Measurements from ENCODE around the gene KRT1. TPM values are rescaled to one million over a fixed set of nuclear protein-coding genes. Genes with fewer than 3 reads are reported as not detected.

The KRT1 gene
- total RNA-seq, 1 donor from 2014 or later = not detected

DNA sequence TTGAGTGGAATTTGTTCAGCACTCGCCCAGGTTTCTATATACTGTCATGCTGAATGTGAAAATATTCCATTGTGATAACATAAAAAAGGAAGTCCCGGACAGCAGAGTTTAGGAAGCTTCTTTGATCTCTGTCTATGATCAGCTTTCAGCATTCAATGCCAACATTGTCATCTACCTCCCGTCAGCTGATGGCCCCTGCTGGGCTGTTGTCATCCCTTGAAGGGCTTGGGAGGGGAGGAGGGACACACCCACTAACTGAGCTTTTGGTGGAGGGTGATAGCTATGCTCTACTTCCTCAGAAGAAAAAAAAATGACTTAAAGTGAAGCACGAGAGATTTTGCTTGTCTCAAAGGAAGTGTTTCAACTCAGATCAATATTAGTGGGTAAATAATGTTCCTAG, 27.8 kb upstream of the KRT1 start:
- TF ChIP-seq, protein P1, sequence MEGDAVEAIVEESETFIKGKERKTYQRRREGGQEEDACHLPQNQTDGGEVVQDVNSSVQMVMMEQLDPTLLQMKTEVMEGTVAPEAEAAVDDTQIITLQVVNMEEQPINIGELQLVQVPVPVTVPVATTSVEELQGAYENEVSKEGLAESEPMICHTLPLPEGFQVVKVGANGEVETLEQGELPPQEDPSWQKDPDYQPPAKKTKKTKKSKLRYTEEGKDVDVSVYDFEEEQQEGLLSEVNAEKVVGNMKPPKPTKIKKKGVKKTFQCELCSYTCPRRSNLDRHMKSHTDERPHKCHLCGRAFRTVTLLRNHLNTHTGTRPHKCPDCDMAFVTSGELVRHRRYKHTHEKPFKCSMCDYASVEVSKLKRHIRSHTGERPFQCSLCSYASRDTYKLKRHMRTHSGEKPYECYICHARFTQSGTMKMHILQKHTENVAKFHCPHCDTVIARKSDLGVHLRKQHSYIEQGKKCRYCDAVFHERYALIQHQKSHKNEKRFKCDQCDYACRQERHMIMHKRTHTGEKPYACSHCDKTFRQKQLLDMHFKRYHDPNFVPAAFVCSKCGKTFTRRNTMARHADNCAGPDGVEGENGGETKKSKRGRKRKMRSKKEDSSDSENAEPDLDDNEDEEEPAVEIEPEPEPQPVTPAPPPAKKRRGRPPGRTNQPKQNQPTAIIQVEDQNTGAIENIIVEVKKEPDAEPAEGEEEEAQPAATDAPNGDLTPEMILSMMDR (IDR thresholded peaks at IDR 0.05; ENCODE audit: partially characterized antibody, unreplicated experiment) = no peak
- no peak overlapping the region for H3K27ac Mint-ChIP-seq (ENCODE audit: unreplicated experiment)
- peaks cover 5% of the 10 kb centered on the region for H3K27me3 Mint-ChIP-seq (ENCODE audit: unreplicated experiment)
- H3K36me3 Mint-ChIP-seq (ENCODE audit: unreplicated experiment) = no peaks in the 10 kb centered on the region
- peaks cover 6% of the 10 kb centered on the region for H3K9me3 Mint-ChIP-seq (ENCODE audit: unreplicated experiment)
- no peaks in the 10 kb centered on the region for H3K4me1 Mint-ChIP-seq (ENCODE audit: low read depth, unreplicated experiment)
- no peak for DNase-seq
- H3K4me3 Mint-ChIP-seq (ENCODE audit: unreplicated experiment) = no peak overlapping the region

GRCh38 chr12:52704464-52704863, 24.3 kb upstream of the KRT1 start:
- H3K4me3 Mint-ChIP-seq (ENCODE audit: unreplicated experiment) = no peak overlapping the region
- peaks cover 9% of the 10 kb centered on the region for H3K9me3 Mint-ChIP-seq (ENCODE audit: unreplicated experiment)
- peaks cover 11% of the 10 kb centered on the region for H3K27me3 Mint-ChIP-seq (ENCODE audit: unreplicated experiment)
- H3K4me1 Mint-ChIP-seq (ENCODE audit: low read depth, unreplicated experiment) = no peaks in the 10 kb centered on the region
- no peak overlapping the region for H3K27ac Mint-ChIP-seq (ENCODE audit: unreplicated experiment)
- no peak for DNase-seq
- TF ChIP-seq, protein P1 (IDR thresholded peaks at IDR 0.05; ENCODE audit: partially characterized antibody, unreplicated experiment) = no peak
- H3K36me3 Mint-ChIP-seq (ENCODE audit: unreplicated experiment) = no peaks in the 10 kb centered on the region

DNA sequence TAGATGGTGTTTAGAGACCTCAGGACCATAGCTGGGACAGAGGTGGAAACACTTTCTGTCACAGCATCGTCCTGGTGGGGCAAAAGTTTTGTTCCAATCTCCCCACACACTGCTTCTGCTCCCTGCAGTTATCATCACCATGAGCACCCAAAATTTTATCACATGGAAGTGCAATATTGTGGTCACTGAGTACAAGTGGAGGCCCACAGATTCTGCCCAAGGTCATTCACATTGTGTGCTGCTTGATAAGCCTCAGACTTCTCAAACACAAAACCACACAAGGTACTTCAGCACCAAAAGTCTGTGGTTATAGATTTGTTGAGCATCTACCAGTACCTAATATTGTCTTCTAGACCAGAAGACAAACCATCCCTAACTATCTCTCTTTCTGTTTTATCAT, 23.7 kb upstream of the KRT1 start:
- DNase-seq = no peak
- Mint-ChIP-seq H3K4me1 (ENCODE audit: low read depth, unreplicated experiment) (no peaks in the 10 kb centered on the region), H3K27me3 (ENCODE audit: unreplicated experiment) (peaks cover 11% of the 10 kb centered on the region), H3K4me3 (ENCODE audit: unreplicated experiment) (no peak overlapping the region), H3K27ac (ENCODE audit: unreplicated experiment) (no peak overlapping the region), H3K9me3 (ENCODE audit: unreplicated experiment) (peaks cover 9% of the 10 kb centered on the region), H3K36me3 (ENCODE audit: unreplicated experiment) (no peaks in the 10 kb centered on the region)
- TF ChIP-seq, protein P1 (IDR thresholded peaks at IDR 0.05; ENCODE audit: partially characterized antibody, unreplicated experiment) = no peak

- peaks cover 9% of the 10 kb centered on the region for H3K9me3 Mint-ChIP-seq (ENCODE audit: unreplicated experiment)
- DNase-seq = no peak
- peaks cover 11% of the 10 kb centered on the region for H3K27me3 Mint-ChIP-seq (ENCODE audit: unreplicated experiment)
- H3K36me3 Mint-ChIP-seq (ENCODE audit: unreplicated experiment) = no peaks in the 10 kb centered on the region
- TF ChIP-seq, protein P1 (IDR thresholded peaks at IDR 0.05; ENCODE audit: partially characterized antibody, unreplicated experiment) = no peak
- no peak within 1 kb of the TSS for H3K27ac Mint-ChIP-seq (ENCODE audit: unreplicated experiment)
- H3K4me3 Mint-ChIP-seq (ENCODE audit: unreplicated experiment) = no peak within 1 kb of the TSS
- H3K4me1 Mint-ChIP-seq (ENCODE audit: low read depth, unreplicated experiment) = no peaks in the 10 kb centered on the region
These were observed 23.2 kb upstream of the KRT1 start, which contains the start of gene KRT77 for GRCh38 chr12:52703424-52703823. KRT77 (minus strand) TSS chr12:52703524; CDS start chr12:52703434, 90 bp downstream.

DNA sequence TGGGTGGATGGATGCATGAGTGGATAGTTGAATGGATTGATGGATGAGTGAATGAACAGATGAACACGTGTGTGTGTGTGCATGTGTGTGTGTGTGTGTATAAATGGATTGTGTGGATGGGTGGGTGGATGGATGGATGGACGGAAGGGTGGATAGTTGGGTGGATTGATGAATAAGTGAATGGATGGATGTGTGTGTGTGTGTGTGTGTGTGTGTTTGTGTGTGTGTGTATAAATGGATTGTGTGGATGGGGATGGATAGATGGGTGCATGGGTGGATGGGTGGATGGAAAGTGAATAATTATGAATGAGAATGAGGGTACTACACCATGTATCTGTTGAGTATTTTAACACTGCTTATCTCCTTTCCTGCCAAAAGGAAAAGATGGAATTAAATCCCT, 22.1 kb upstream of the KRT1 start:
- no peaks in the 10 kb centered on the region for H3K4me1 Mint-ChIP-seq (ENCODE audit: low read depth, unreplicated experiment)
- no peak overlapping the region for H3K4me3 Mint-ChIP-seq (ENCODE audit: unreplicated experiment)
- TF ChIP-seq, protein P1 (IDR thresholded peaks at IDR 0.05; ENCODE audit: partially characterized antibody, unreplicated experiment) = no peak
- no peak overlapping the region for H3K27ac Mint-ChIP-seq (ENCODE audit: unreplicated experiment)
- DNase-seq = no peak
- H3K9me3 Mint-ChIP-seq (ENCODE audit: unreplicated experiment) = peaks cover 9% of the 10 kb centered on the region
- no peaks in the 10 kb centered on the region for H3K36me3 Mint-ChIP-seq (ENCODE audit: unreplicated experiment)
- H3K27me3 Mint-ChIP-seq (ENCODE audit: unreplicated experiment) = peaks cover 11% of the 10 kb centered on the region

Measured in glutamatergic neuron (in vitro differentiated cells).